ENCODE data around the gene TMEM239. TPM values are rescaled to one million over a fixed set of nuclear protein-coding genes. Genes with fewer than 3 reads are reported as not detected.

The TMEM239 gene
- total RNA-seq, 1 donor from 2014 or later: not detected

- peaks cover 47% of the 10 kb centered on the region for H3K27me3 Mint-ChIP-seq (ENCODE audit: low read depth, unreplicated experiment)
- peaks cover 3% of the 10 kb centered on the region for H3K36me3 Mint-ChIP-seq (ENCODE audit: low read depth, unreplicated experiment)
- H3K4me1 ChIP-seq (ENCODE audit: insufficient read depth, low read length): peaks cover 8% of the 10 kb centered on the region
- no peak overlapping the region for H3K27ac ChIP-seq (ENCODE audit: low read depth, low read length)
- H3K36me3 ChIP-seq (ENCODE audit: insufficient read depth, low read length): no peaks in the 10 kb centered on the region
- H3K4me3 Mint-ChIP-seq (ENCODE audit: unreplicated experiment): no peak overlapping the region
- H4K20me1 ChIP-seq (ENCODE audit: insufficient read depth, low read length): no peaks in the 10 kb centered on the region
- DNase-seq (ENCODE audit: low read depth) (no peak), FAIRE-seq (no peak)
- H3K4me1 Mint-ChIP-seq (ENCODE audit: low read depth, unreplicated experiment): peaks cover 3% of the 10 kb centered on the region
- no peaks in the 10 kb centered on the region for H3K79me2 ChIP-seq (ENCODE audit: insufficient read depth, low read length)
- H3K27ac Mint-ChIP-seq (ENCODE audit: unreplicated experiment): no peak overlapping the region
- H3K9ac ChIP-seq (ENCODE audit: low read length): no peak overlapping the region
- no peak overlapping the region for H2AFZ ChIP-seq (ENCODE audit: low read depth, low read length)
- TF ChIP-seq EZH2 (IDR thresholded peaks at IDR 0.05; ENCODE audit: insufficient read depth, low read length) (no peak), CTCF (IDR thresholded peaks at IDR 0.05; ENCODE audit: insufficient read depth, low read depth, low read length) (no peak)
- H3K9me3 ChIP-seq (ENCODE audit: insufficient read depth, low read depth, low read length): peaks cover 4% of the 10 kb centered on the region
- H3K4me2 ChIP-seq (ENCODE audit: low read length): no peak overlapping the region
- H3K9me3 Mint-ChIP-seq (ENCODE audit: unreplicated experiment): peaks cover 3% of the 10 kb centered on the region
- H3K27me3 ChIP-seq (ENCODE audit: insufficient read depth, low read length): peaks cover 30% of the 10 kb centered on the region
- H3K4me3 ChIP-seq (ENCODE audit: insufficient read depth, low read depth, low read length): no peak overlapping the region
These were observed 20.0 kb upstream of the TMEM239 start for GRCh38 chr20:2796011-2796660.

- Histone ChIP-seq H2AFZ (ENCODE audit: low read depth, low read length) (no peak overlapping the region), H3K4me2 (ENCODE audit: low read length) (no peak overlapping the region), H3K9me3 (ENCODE audit: insufficient read depth, low read depth, low read length) (peaks cover 9% of the 10 kb centered on the region), H3K36me3 (ENCODE audit: insufficient read depth, low read length) (no peaks in the 10 kb centered on the region), H3K9ac (ENCODE audit: low read length) (no peak overlapping the region), H3K79me2 (ENCODE audit: insufficient read depth, low read length) (no peaks in the 10 kb centered on the region), H3K4me1 (ENCODE audit: insufficient read depth, low read length) (peaks cover 8% of the 10 kb centered on the region), H4K20me1 (ENCODE audit: insufficient read depth, low read length) (no peaks in the 10 kb centered on the region), H3K27me3 (ENCODE audit: insufficient read depth, low read length) (peaks cover 30% of the 10 kb centered on the region), H3K4me3 (ENCODE audit: insufficient read depth, low read depth, low read length) (no peak overlapping the region), H3K27ac (ENCODE audit: low read depth, low read length) (no peak overlapping the region)
- H3K27ac Mint-ChIP-seq (ENCODE audit: unreplicated experiment): no peak overlapping the region
- H3K9me3 Mint-ChIP-seq (ENCODE audit: unreplicated experiment): peaks cover 10% of the 10 kb centered on the region
- H3K4me3 Mint-ChIP-seq (ENCODE audit: unreplicated experiment): no peak overlapping the region
- H3K36me3 Mint-ChIP-seq (ENCODE audit: low read depth, unreplicated experiment): peaks cover 3% of the 10 kb centered on the region
- no peak for TF ChIP-seq EZH2 (IDR thresholded peaks at IDR 0.05; ENCODE audit: insufficient read depth, low read length)
- no peak for TF ChIP-seq CTCF (IDR thresholded peaks at IDR 0.05; ENCODE audit: insufficient read depth, low read depth, low read length)
- peaks cover 3% of the 10 kb centered on the region for H3K4me1 Mint-ChIP-seq (ENCODE audit: low read depth, unreplicated experiment)
- peaks cover 46% of the 10 kb centered on the region for H3K27me3 Mint-ChIP-seq (ENCODE audit: low read depth, unreplicated experiment)
- DNase-seq (ENCODE audit: low read depth) (no peak), FAIRE-seq (no peak)
These were observed 18.8 kb upstream of the TMEM239 start for GRCh38 chr20:2797136-2797983.

All from astrocyte (in vitro differentiated cells and primary cell).